ENCODE measurements around the gene IRS2. TPM values are rescaled to one million over a fixed set of nuclear protein-coding genes. Genes with fewer than 3 reads are reported as not detected.

IRS2 gene
- total and polyA plus RNA-seq, 4 donors, result 2.5 to 31.2 (median 12.0) TPM

- Histone ChIP-seq H3K9me3 (ENCODE audit: control insufficient read depth, low read length) (no peaks in the 10 kb centered on the region), H3K4me1 (ENCODE audit: control insufficient read depth in 1 of 2, insufficient read depth in 2 of 2, low read length in 2 of 2) (no peaks in the 10 kb centered on the region), H3K36me3 (ENCODE audit: control insufficient read depth in 1 of 2, insufficient read depth in 2 of 2, low read length in 1 of 2) (no peaks in the 10 kb centered on the region), H3K27me3 (ENCODE audit: control insufficient read depth in 1 of 2, insufficient read depth in 2 of 2, low read length in 1 of 2) (no peaks in the 10 kb centered on the region), H3K27ac (ENCODE audit: low read depth in 1 of 2, low read length in 2 of 2) (no peak overlapping the region), H3K4me3 (ENCODE audit: low read length in 2 of 2) (no peak overlapping the region)
- intact Hi-C loops (cut with DNase I), result no loop called here
- WGBS, 2 donors, result 95 to 96% methylated on average over 10 of the region's 10 CpGs
- ATAC-seq (ENCODE audit: low FRiP score), result no peak
- no peak for DNase-seq
These were observed 45.7 kb downstream of the IRS2 start for GRCh38 chr13:109740721-109741120.

- Histone ChIP-seq H3K27me3 (ENCODE audit: control insufficient read depth in 1 of 2, insufficient read depth in 2 of 2, low read length in 1 of 2) (no peaks in the 10 kb centered on the region), H3K9me3 (ENCODE audit: control insufficient read depth, low read length) (no peaks in the 10 kb centered on the region), H3K27ac (ENCODE audit: low read depth in 1 of 2, low read length in 2 of 2) (no peak overlapping the region), H3K36me3 (ENCODE audit: control insufficient read depth in 1 of 2, insufficient read depth in 2 of 2, low read length in 1 of 2) (no peaks in the 10 kb centered on the region), H3K4me3 (ENCODE audit: low read length in 2 of 2) (no peak overlapping the region), H3K4me1 (ENCODE audit: control insufficient read depth in 1 of 2, insufficient read depth in 2 of 2, low read length in 2 of 2) (no peaks in the 10 kb centered on the region)
- ATAC-seq (ENCODE audit: low FRiP score) (no peak), DNase-seq (no peak)
- intact Hi-C loops (cut with DNase I), result no loop called here
- 87 to 89% methylated on average over 9 of the region's 9 CpGs for WGBS, 2 donors
These were observed 46.3 kb downstream of the IRS2 start for GRCh38 chr13:109740121-109740520.

GRCh38 chr13:109738298-109738746 is 48.1 kb downstream of the IRS2 start:
- ATAC-seq (ENCODE audit: low FRiP score) (no peak), DNase-seq (no peak)
- Histone ChIP-seq H3K27ac (ENCODE audit: low read depth in 1 of 2, low read length in 2 of 2) (no peak overlapping the region), H3K27me3 (ENCODE audit: control insufficient read depth in 1 of 2, insufficient read depth in 2 of 2, low read length in 1 of 2) (no peaks in the 10 kb centered on the region), H3K36me3 (ENCODE audit: control insufficient read depth in 1 of 2, insufficient read depth in 2 of 2, low read length in 1 of 2) (no peaks in the 10 kb centered on the region), H3K9me3 (ENCODE audit: control insufficient read depth, low read length) (no peaks in the 10 kb centered on the region), H3K4me1 (ENCODE audit: control insufficient read depth in 1 of 2, insufficient read depth in 2 of 2, low read length in 2 of 2) (no peaks in the 10 kb centered on the region), H3K4me3 (ENCODE audit: low read length in 2 of 2) (no peak overlapping the region)
- intact Hi-C loops (cut with DNase I), result no loop called here
- WGBS, 2 donors, result 89 to 92% methylated on average over 14 of the region's 14 CpGs

GRCh38 chr13:109737606-109738005 is 48.8 kb downstream of the IRS2 start:
- intact Hi-C loops (cut with DNase I), result no loop called here
- no peak overlapping the region for H3K27ac ChIP-seq (ENCODE audit: low read depth in 1 of 2, low read length in 2 of 2)
- no peaks in the 10 kb centered on the region for H3K27me3 ChIP-seq (ENCODE audit: control insufficient read depth in 1 of 2, insufficient read depth in 2 of 2, low read length in 1 of 2)
- H3K36me3 ChIP-seq (ENCODE audit: control insufficient read depth in 1 of 2, insufficient read depth in 2 of 2, low read length in 1 of 2), result no peaks in the 10 kb centered on the region
- no peak for ATAC-seq (ENCODE audit: low FRiP score)
- DNase-seq, result no peak
- H3K4me3 ChIP-seq (ENCODE audit: low read length in 2 of 2), result no peak overlapping the region
- no peaks in the 10 kb centered on the region for H3K9me3 ChIP-seq (ENCODE audit: control insufficient read depth, low read length)
- WGBS, 2 donors, result 51 to 70% methylated on average over 5 of the region's 5 CpGs
- H3K4me1 ChIP-seq (ENCODE audit: control insufficient read depth in 1 of 2, insufficient read depth in 2 of 2, low read length in 2 of 2), result no peaks in the 10 kb centered on the region

- ATAC-seq (ENCODE audit: low FRiP score), result no peak
- Histone ChIP-seq H3K4me1 (ENCODE audit: control insufficient read depth in 1 of 2, insufficient read depth in 2 of 2, low read length in 2 of 2) (no peaks in the 10 kb centered on the region), H3K27ac (ENCODE audit: low read depth in 1 of 2, low read length in 2 of 2) (no peak overlapping the region), H3K27me3 (ENCODE audit: control insufficient read depth in 1 of 2, insufficient read depth in 2 of 2, low read length in 1 of 2) (no peaks in the 10 kb centered on the region), H3K9me3 (ENCODE audit: control insufficient read depth, low read length) (no peaks in the 10 kb centered on the region), H3K4me3 (ENCODE audit: low read length in 2 of 2) (no peak overlapping the region), H3K36me3 (ENCODE audit: control insufficient read depth in 1 of 2, insufficient read depth in 2 of 2, low read length in 1 of 2) (no peaks in the 10 kb centered on the region)
- no peak for DNase-seq
- WGBS, 2 donors, result 87 to 89% methylated on average over 13 of the region's 13 CpGs
- intact Hi-C loops (cut with DNase I), result no loop called here
These were observed 49.3 kb downstream of the IRS2 start for GRCh38 chr13:109737046-109737573.

- Histone ChIP-seq H3K4me3 (ENCODE audit: low read length in 2 of 2) (no peak overlapping the region), H3K36me3 (ENCODE audit: control insufficient read depth in 1 of 2, insufficient read depth in 2 of 2, low read length in 1 of 2) (no peaks in the 10 kb centered on the region), H3K27me3 (ENCODE audit: control insufficient read depth in 1 of 2, insufficient read depth in 2 of 2, low read length in 1 of 2) (no peaks in the 10 kb centered on the region), H3K9me3 (ENCODE audit: control insufficient read depth, low read length) (no peaks in the 10 kb centered on the region), H3K4me1 (ENCODE audit: control insufficient read depth in 1 of 2, insufficient read depth in 2 of 2, low read length in 2 of 2) (no peaks in the 10 kb centered on the region), H3K27ac (ENCODE audit: low read depth in 1 of 2, low read length in 2 of 2) (peak overlapping the region in 1 of 2 donors; percentile 25)
- no peak for DNase-seq
- WGBS, 2 donors, result 6 to 7% methylated on average over 4 of the region's 4 CpGs
- no peak for ATAC-seq (ENCODE audit: low FRiP score)
- intact Hi-C loops (cut with DNase I), result no loop called here
These were observed 50.9 kb downstream of the IRS2 start for GRCh38 chr13:109735436-109735966.

- intact Hi-C loops (cut with DNase I), result no loop called here
- Histone ChIP-seq H3K4me1 (ENCODE audit: control insufficient read depth in 1 of 2, insufficient read depth in 2 of 2, low read length in 2 of 2) (no peaks in the 10 kb centered on the region), H3K4me3 (ENCODE audit: low read length in 2 of 2) (no peak overlapping the region), H3K9me3 (ENCODE audit: control insufficient read depth, low read length) (no peaks in the 10 kb centered on the region), H3K27ac (ENCODE audit: low read depth in 1 of 2, low read length in 2 of 2) (no peak overlapping the region), H3K36me3 (ENCODE audit: control insufficient read depth in 1 of 2, insufficient read depth in 2 of 2, low read length in 1 of 2) (no peaks in the 10 kb centered on the region), H3K27me3 (ENCODE audit: control insufficient read depth in 1 of 2, insufficient read depth in 2 of 2, low read length in 1 of 2) (no peaks in the 10 kb centered on the region)
- 95 to 97% methylated on average over 21 of the region's 21 CpGs for WGBS, 2 donors
- no peak for ATAC-seq (ENCODE audit: low FRiP score)
- no peak for DNase-seq
These were observed 52.2 kb downstream of the IRS2 start for GRCh38 chr13:109734002-109734785.

- Histone ChIP-seq H3K9me3 (ENCODE audit: control insufficient read depth, low read length) (no peaks in the 10 kb centered on the region), H3K4me3 (ENCODE audit: low read length in 2 of 2) (no peak overlapping the region), H3K27ac (ENCODE audit: low read depth in 1 of 2, low read length in 2 of 2) (no peak overlapping the region), H3K27me3 (ENCODE audit: control insufficient read depth in 1 of 2, insufficient read depth in 2 of 2, low read length in 1 of 2) (no peaks in the 10 kb centered on the region), H3K4me1 (ENCODE audit: control insufficient read depth in 1 of 2, insufficient read depth in 2 of 2, low read length in 2 of 2) (no peaks in the 10 kb centered on the region), H3K36me3 (ENCODE audit: control insufficient read depth in 1 of 2, insufficient read depth in 2 of 2, low read length in 1 of 2) (no peaks in the 10 kb centered on the region)
- DNase-seq, result peak in 1 of 2 donors; percentile 72
- WGBS, 2 donors, result 94 to 97% methylated on average over 22 to 29 of the region's 29 CpGs
- no peak for ATAC-seq (ENCODE audit: low FRiP score)
- intact Hi-C loops (cut with DNase I), result no loop called here
These were observed 52.8 kb downstream of the IRS2 start for GRCh38 chr13:109733550-109733949.
